ENCODE results near the gene SHANK3. TPM values are rescaled to one million over a fixed set of nuclear protein-coding genes. Genes with fewer than 3 reads are reported as not detected.

The SHANK3 gene
- total and polyA plus RNA-seq, 2 of the 4 experiments (the other 2 are of a cell fraction), result 0.18 to 1.5 TPM

DNA sequence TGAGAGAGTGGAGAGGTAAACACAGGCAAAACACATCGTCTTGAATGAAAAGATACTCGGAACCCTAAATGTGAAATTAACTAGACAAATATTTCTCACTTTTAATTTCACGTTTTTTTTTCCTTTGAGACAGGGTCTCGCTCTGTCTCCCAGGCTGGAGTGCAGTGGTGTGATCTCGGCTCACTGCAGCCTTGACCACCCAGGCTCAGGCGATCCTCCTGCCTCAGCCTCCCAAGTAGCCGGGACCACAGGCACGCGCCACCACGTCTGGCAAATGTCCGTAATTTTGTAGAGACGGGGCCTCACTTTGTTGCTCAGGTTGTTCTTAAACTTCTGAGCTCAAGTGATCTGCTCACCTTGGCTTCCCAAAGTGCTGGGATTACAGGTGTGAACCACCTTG is 7.4 kb upstream of the SHANK3 start:
- no peak overlapping the region for H3K4ac ChIP-seq (ENCODE audit: low read depth, low read length)
- ChIA-PET CTCF (no interaction called here), POLR2A (ENCODE audit: unreplicated experiment) (no interaction called here)
- intact Hi-C loops (cut with micrococcal nuclease), result no loop called here
- no peaks in the 10 kb centered on the region for H3K4me1 ChIP-seq (ENCODE audit: control insufficient read depth, insufficient read depth, low read length)
- no peak overlapping the region for H3K9ac ChIP-seq (ENCODE audit: low read depth, low read length)
- no peak overlapping the region for H2BK5ac ChIP-seq (ENCODE audit: low read depth, low read length, poor library complexity, severe bottlenecking)
- H3K14ac ChIP-seq (replicated peaks; ENCODE audit: low read depth, low read length), result no peak overlapping the region
- no peaks in the 10 kb centered on the region for H4K20me1 ChIP-seq (ENCODE audit: insufficient read depth, low read length)
- no peaks in the 10 kb centered on the region for H3K9me3 ChIP-seq (ENCODE audit: control insufficient read depth, insufficient read depth, low read length)
- no peaks in the 10 kb centered on the region for H3K36me3 ChIP-seq (ENCODE audit: control insufficient read depth, insufficient read depth, low read length)
- BruUV-seq (replicated peaks), result no TSS peak
- H3K18ac ChIP-seq (ENCODE audit: low read depth, low read length), result no peak overlapping the region
- no peak overlapping the region for H2AK9ac ChIP-seq (replicated peaks; ENCODE audit: low read depth, low read length, poor library complexity)
- no peak for ATAC-seq (ENCODE audit: low read depth)
- no peaks in the 10 kb centered on the region for H3K9me1 ChIP-seq (ENCODE audit: insufficient read depth, low read length)
- H2AK5ac ChIP-seq (ENCODE audit: low read depth, low read length), result no peak overlapping the region
- no peak overlapping the region for H2AFZ ChIP-seq (replicated peaks; ENCODE audit: low read length, poor library complexity)
- H3K4me2 ChIP-seq (ENCODE audit: low read depth, low read length), result no peak overlapping the region
- no peak overlapping the region for H4K8ac ChIP-seq (ENCODE audit: low read depth in 2 of 2, low read length in 2 of 2)
- H3K79me1 ChIP-seq (ENCODE audit: low read depth in 1 of 2, low read length in 2 of 2), result no peaks in the 10 kb centered on the region
- no peak for TF ChIP-seq FOS (IDR thresholded peaks at IDR 0.05; ENCODE audit: low read depth, low read length)
- TF ChIP-seq RAD21 (IDR thresholded peaks at IDR 0.05; ENCODE audit: low read length), result no peak
- TF ChIP-seq MAZ (IDR thresholded peaks at IDR 0.05; ENCODE audit: borderline replicate concordance, low read depth, low read length), result no peak
- TF ChIP-seq, protein P1, sequence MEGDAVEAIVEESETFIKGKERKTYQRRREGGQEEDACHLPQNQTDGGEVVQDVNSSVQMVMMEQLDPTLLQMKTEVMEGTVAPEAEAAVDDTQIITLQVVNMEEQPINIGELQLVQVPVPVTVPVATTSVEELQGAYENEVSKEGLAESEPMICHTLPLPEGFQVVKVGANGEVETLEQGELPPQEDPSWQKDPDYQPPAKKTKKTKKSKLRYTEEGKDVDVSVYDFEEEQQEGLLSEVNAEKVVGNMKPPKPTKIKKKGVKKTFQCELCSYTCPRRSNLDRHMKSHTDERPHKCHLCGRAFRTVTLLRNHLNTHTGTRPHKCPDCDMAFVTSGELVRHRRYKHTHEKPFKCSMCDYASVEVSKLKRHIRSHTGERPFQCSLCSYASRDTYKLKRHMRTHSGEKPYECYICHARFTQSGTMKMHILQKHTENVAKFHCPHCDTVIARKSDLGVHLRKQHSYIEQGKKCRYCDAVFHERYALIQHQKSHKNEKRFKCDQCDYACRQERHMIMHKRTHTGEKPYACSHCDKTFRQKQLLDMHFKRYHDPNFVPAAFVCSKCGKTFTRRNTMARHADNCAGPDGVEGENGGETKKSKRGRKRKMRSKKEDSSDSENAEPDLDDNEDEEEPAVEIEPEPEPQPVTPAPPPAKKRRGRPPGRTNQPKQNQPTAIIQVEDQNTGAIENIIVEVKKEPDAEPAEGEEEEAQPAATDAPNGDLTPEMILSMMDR (conservative IDR thresholded peaks at IDR 0.05; ENCODE audit: low read depth, low read length), result no peak
- no peak for TF ChIP-seq SMC3 (IDR thresholded peaks at IDR 0.05; ENCODE audit: low read depth, low read length)
- TF ChIP-seq RCOR1 (IDR thresholded peaks at IDR 0.05; ENCODE audit: insufficient replicate concordance, low read length), result no peak
- H2BK20ac ChIP-seq (ENCODE audit: low read depth, low read length), result no peak overlapping the region
- no peak overlapping the region for H3K4me3 ChIP-seq (ENCODE audit: insufficient read depth, low read depth, low read length)
- dilution Hi-C loops (cut with HindIII; ENCODE audit: low sequenced_read_pairs, unreplicated experiment), result no loop called here
- no peak overlapping the region for H2BK15ac ChIP-seq (ENCODE audit: low read depth, low read length)
- no peak overlapping the region for H2BK120ac ChIP-seq (ENCODE audit: low read depth, low read length)
- in situ Hi-C loops (cut with MboI; ENCODE audit: low sequenced_read_pairs), result no loop called here
- WGBS, 2 experiments (ENCODE audit: extremely low coverage in 2 of 2, insufficient read length in 1 of 2), result 91% methylated on average over 7 of the region's 12 CpGs; no CpG with 5 or more reads in 1 of the 2 experiments
- DNase-seq, result no peak
- H3K56ac ChIP-seq (ENCODE audit: extremely low read depth, insufficient read depth, low read length), result no peak overlapping the region
- no peak overlapping the region for H3K27ac ChIP-seq (ENCODE audit: insufficient read depth, low read length)
- H4K91ac ChIP-seq (ENCODE audit: insufficient read depth, low read depth, low read length), result no peak overlapping the region
- peaks cover 10% of the 10 kb centered on the region for H3K27me3 ChIP-seq (ENCODE audit: control insufficient read depth, insufficient read depth, low read length)
- H3K23ac ChIP-seq (ENCODE audit: low read depth, low read length), result no peak overlapping the region
- no peak overlapping the region for H4K5ac ChIP-seq (ENCODE audit: low read depth, low read length)

All from IMR-90 (cell line).